Measurements from ENCODE around the gene TOX2. TPM values are rescaled to one million over a fixed set of nuclear protein-coding genes. Genes with fewer than 3 reads are reported as not detected.

TOX2 gene
- total RNA-seq, 6 experiments from 2014 or later = 1.5 to 5.0 (median 2.2) TPM

DNA sequence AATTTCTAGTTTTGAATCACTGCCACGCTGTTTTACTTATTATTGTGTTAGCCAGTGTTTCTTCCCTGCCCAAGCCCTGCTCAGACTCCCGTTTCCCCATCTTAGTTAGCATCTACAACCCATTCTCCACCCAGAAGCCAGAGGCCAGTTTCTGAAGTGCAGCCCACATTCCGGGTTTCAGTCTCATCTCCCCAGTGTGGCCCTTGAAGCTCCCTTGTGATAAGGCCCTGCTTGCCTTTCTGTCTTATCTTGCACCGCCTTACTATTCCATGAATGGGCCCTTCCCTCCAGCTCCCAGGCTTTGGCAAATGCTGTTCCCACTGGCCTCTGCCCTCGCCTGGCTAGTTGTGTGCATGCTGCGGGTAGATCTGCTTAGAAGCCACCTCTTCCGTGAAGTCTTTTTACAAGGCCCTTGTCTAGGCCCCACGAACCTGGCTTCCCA is 41.1 kb downstream of the TOX2 start:
- Histone ChIP-seq H3K9me3 (no peaks in the 10 kb centered on the region), H3K4me1 (peaks cover 0 to 48% (median 20%) of the 10 kb centered on the region in 4 donors), H3K27ac (no peak overlapping the region), H3K4me3 (no peak overlapping the region), H3K36me3 (no peaks in the 10 kb centered on the region), H3K27me3 (no peaks in the 10 kb centered on the region)
- intact Hi-C loops (cut with DNase I) = no loop called here
- DNase-seq (no peak), ATAC-seq (no peak)
- 74% methylated on average over 5 of the region's 8 CpGs for WGBS (ENCODE audit: insufficient coverage, low coverage, low lambda C conversion rate, missing lambda C conversion rate)
- no peak for TF ChIP-seq POLR2A (IDR thresholded peaks at IDR 0.05)
- TF ChIP-seq, protein P1, sequence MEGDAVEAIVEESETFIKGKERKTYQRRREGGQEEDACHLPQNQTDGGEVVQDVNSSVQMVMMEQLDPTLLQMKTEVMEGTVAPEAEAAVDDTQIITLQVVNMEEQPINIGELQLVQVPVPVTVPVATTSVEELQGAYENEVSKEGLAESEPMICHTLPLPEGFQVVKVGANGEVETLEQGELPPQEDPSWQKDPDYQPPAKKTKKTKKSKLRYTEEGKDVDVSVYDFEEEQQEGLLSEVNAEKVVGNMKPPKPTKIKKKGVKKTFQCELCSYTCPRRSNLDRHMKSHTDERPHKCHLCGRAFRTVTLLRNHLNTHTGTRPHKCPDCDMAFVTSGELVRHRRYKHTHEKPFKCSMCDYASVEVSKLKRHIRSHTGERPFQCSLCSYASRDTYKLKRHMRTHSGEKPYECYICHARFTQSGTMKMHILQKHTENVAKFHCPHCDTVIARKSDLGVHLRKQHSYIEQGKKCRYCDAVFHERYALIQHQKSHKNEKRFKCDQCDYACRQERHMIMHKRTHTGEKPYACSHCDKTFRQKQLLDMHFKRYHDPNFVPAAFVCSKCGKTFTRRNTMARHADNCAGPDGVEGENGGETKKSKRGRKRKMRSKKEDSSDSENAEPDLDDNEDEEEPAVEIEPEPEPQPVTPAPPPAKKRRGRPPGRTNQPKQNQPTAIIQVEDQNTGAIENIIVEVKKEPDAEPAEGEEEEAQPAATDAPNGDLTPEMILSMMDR (IDR thresholded peaks at IDR 0.05) = no peak

DNA sequence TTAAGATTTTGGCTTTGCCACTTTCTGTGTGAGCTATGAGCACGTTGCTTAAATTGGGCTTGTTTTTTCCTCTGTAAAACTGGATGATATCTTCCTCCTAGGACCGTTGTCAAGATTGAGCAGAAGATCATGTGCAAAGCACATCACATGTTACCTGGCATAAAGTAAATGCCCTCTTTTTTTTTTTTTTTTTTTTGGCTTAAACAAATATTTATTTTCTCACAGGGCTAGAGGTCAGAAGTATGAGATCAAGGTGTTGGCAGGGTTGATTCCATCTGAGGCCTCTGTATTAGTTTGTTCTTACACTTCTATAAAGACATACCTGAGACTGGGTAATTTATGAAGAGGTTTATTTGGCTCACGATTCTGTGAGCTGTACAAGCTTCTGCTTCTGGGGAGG is 42.7 kb downstream of the TOX2 start:
- 25% methylated on average over 3 of the region's 3 CpGs for WGBS (ENCODE audit: insufficient coverage, low coverage, low lambda C conversion rate, missing lambda C conversion rate)
- Histone ChIP-seq H3K4me3 (no peak overlapping the region), H3K27me3 (no peaks in the 10 kb centered on the region), H3K36me3 (no peaks in the 10 kb centered on the region), H3K27ac (peak overlapping the region in 1 of 3 donors; percentile 11), H3K4me1 (peaks cover 0 to 48% (median 20%) of the 10 kb centered on the region in 4 donors), H3K9me3 (no peaks in the 10 kb centered on the region)
- intact Hi-C loops (cut with DNase I) = no loop called here
- peak; percentile 17 to 55 (median 49) for ATAC-seq
- TF ChIP-seq POLR2A (IDR thresholded peaks at IDR 0.05) = no peak
- TF ChIP-seq, protein P1 (IDR thresholded peaks at IDR 0.05) = no peak
- no peak for DNase-seq

DNA sequence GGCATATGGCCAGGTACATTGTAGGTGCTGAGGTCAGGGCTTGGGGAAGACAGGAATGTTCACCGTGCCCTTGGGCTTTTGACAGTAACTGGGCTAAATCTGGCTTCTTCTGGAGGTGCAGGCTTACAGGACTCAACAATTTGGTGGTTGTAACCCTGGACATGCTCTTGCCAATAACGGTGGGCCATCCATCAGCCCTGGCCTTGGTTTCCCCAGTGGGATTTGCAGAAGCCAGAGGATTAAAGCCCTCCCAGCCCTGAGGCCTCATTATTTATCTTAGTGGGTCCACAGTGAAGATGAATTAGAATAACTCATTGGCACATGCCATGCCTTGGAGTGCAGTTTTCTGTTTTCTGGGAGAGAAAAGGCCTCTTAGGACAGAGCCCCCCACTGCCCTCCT is 44.0 kb downstream of the TOX2 start:
- Histone ChIP-seq H3K36me3 (no peaks in the 10 kb centered on the region), H3K27ac (peak overlapping the region in 2 of 3 donors; percentile 17 to 68), H3K9me3 (no peaks in the 10 kb centered on the region), H3K27me3 (no peaks in the 10 kb centered on the region), H3K4me1 (peaks cover 0 to 56% (median 24%) of the 10 kb centered on the region in 4 donors), H3K4me3 (no peak overlapping the region)
- TF ChIP-seq POLR2A (IDR thresholded peaks at IDR 0.05) = no peak
- TF ChIP-seq, protein P1 (IDR thresholded peaks at IDR 0.05) = no peak
- no CpG with 5 or more reads among the region's 2 CpGs for WGBS (ENCODE audit: insufficient coverage, low coverage, low lambda C conversion rate, missing lambda C conversion rate)
- intact Hi-C loops (cut with DNase I) = no loop called here
- no peak for ATAC-seq
- DNase-seq = no peak

DNA sequence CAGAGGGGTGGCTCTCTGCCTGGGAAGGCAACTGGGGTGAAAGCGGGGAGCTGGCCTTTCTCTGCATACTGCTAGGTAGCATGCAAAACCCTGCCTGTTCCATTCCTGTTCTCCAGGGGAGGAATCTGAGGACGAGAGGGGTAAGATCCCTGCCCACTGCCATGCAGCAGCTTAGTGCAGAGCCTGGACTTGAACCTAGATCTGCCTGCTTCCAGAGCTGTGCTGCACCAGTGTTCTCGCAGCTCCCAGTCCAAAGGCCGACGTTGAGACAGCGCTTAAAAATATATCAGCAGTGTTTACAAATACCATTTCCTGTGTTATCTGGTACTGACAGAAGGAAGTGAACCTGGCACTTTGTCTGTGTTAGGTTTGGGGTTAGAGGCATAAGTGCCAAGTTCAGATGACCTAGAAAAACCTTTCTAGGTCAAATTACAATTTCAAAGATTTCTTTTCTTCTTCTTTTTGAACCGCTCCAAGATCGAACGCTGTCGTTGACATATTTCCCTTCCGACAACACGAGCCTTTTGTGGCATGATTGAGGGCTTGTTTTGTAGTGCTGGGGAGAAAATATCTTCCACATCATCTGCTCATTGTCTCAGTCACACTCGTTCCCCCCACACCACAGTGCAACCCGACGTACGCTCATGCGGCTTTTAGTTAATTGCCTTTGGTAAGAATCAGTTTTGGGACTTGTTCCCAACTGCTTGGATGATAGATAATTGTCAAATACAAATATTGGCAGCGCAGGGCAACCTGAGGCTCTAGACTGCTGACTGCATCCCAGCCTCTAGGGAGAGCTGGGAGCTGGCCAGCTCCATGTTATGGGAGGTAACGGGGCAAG is 44.6 kb downstream of the TOX2 start:
- no peaks in the 10 kb centered on the region for H3K9me3 ChIP-seq
- H3K27me3 ChIP-seq = no peaks in the 10 kb centered on the region
- peak overlapping the region; percentile 1 to 68 (median 17) for H3K27ac ChIP-seq
- DNase-seq = peak; percentile 80 to 89 (median 81)
- ATAC-seq = peak; percentile 73 to 84 (median 80)
- H3K4me3 ChIP-seq = peak overlapping the region in 1 of 3 donors; percentile 13
- intact Hi-C loops (cut with DNase I) = no loop called here
- H3K36me3 ChIP-seq = no peaks in the 10 kb centered on the region
- H3K4me1 ChIP-seq = peaks cover 0 to 61% (median 24%) of the 10 kb centered on the region in 4 donors
- TF ChIP-seq, protein P1 (IDR thresholded peaks at IDR 0.05) = peak in 1 of 4 donors; percentile 5
- no peak for TF ChIP-seq POLR2A (IDR thresholded peaks at IDR 0.05)
- WGBS (ENCODE audit: insufficient coverage, low coverage, low lambda C conversion rate, missing lambda C conversion rate) = 7% methylated on average over 19 of the region's 19 CpGs
